Activated naive CD4-positive, alpha-beta T cell treated with anti-CD3 and anti-CD28 coated beads, Interleukin-2, amount 50 U/mL, for 72 hours (primary cell): Measurements from ENCODE around the gene TPRG1L. TPM values are rescaled to one million over a fixed set of nuclear protein-coding genes. Genes with fewer than 3 reads are reported as not detected.
"Not testable (repeated sequence)": the region's sequence is repeated elsewhere in the genome, so short reads cannot be mapped to it uniquely, and the experiment has no call there.

Source experiments
- ATAC-seq, 2 donors: fragments of 150-1000 bp; cut with Tn5 transposase; 2 replicates each; pipeline ENCODE4 v1.10.0; 2021; ENCODE audit warnings: mild to moderate bottlenecking in 2 of 2, moderate library complexity in 2 of 2
- DNase-seq, 2 donors: peaks; one replicate each; pipeline ENCODE4 v3.0.0; 2021 to 2022; ENCODE audit warnings: low spot score in 2 of 2
- H3K27ac Mint-ChIP-seq, 2 donors: one replicate each; pipeline ENCODE4 v1.8.0; 2022; ENCODE audit warnings: mild to moderate bottlenecking in 2 of 2, mixed read lengths in 2 of 2
- H3K36me3 Mint-ChIP-seq, 2 donors: one replicate each; pipeline ENCODE4 v1.8.0; 2022; ENCODE audit warnings: mixed read lengths in 2 of 2
- H3K9me3 Mint-ChIP-seq, 2 donors: one replicate each; pipeline ENCODE4 v1.8.0; 2022; ENCODE audit warnings: mixed read lengths in 2 of 2
- total RNA-seq, 2 donors: library from RNA; stranded (reverse); gene quantifications; one replicate each; pipeline ENCODE4 v1.2.3, GENCODE V29; 2022

The TPRG1L gene
- total RNA-seq, 2 donors from 2014 or later: 6.0 to 10.0 TPM

- Mint-ChIP-seq H3K9me3 (no peaks in the 10 kb centered on the region), H3K36me3 (no peaks in the 10 kb centered on the region), H3K27ac (no peak overlapping the region)
- ATAC-seq: no peak
- DNase-seq: no peak
Measured at GRCh38 chr1:3616861-3617260, 8.0 kb upstream of the TPRG1L start.

GRCh38 chr1:3617806-3618345, 6.9 kb upstream of the TPRG1L start:
- DNase-seq (no peak), ATAC-seq (no peak)
- no peaks in the 10 kb centered on the region for H3K9me3 Mint-ChIP-seq
- H3K27ac Mint-ChIP-seq: no peak overlapping the region
- H3K36me3 Mint-ChIP-seq: no peaks in the 10 kb centered on the region

DNA sequence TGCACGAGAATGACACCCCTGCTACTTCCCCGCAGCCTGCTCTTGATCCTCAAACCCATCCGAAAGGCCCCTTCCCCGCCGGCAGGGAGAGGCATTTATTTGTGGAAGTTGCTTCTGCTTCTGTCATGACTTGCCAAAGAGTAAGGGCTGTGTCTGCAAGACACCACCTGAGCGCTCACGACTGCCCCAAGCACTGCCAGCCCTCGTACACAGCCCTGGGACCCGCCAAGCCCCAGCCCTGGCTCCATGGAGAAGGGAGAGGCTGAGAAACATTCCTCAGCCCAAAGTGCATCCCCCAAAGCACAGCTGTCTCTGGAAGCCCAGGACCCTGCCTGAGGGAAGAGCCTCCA, 6.3 kb upstream of the TPRG1L start:
- Mint-ChIP-seq H3K36me3 (no peaks in the 10 kb centered on the region), H3K9me3 (no peaks in the 10 kb centered on the region), H3K27ac (no peak overlapping the region)
- DNase-seq: no peak
- peak in 1 of 2 donors; percentile 22 for ATAC-seq

- Mint-ChIP-seq H3K9me3 (no peaks in the 10 kb centered on the region), H3K36me3 (no peaks in the 10 kb centered on the region), H3K27ac (no peak overlapping the region)
- peak in 1 of 2 donors; percentile 82 for DNase-seq
- ATAC-seq: peak; percentile 79 to 86
Measured at GRCh38 chr1:3618881-3619671, 5.7 kb upstream of the TPRG1L start.

DNA sequence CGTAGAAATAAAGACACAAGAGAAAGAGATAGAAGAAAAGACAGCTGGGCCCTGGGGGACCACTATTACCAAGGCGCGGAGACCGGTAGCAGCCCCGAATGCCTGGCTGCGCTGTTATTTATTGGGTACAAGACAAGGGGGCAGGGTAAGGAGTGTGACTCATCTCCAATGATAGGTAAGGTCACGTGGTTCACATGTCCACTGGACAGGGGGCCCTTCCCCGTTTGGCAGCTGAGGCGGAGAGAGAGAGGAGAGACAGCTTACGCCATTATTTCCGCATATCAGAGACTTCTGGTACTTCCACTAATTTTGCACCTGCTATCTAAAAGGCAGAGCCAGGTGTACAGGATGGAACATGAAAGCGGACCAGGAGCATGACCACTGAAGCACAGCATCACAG, 4.1 kb upstream of the TPRG1L start:
- peak overlapping the region in 1 of 2 donors; percentile 72 for H3K27ac Mint-ChIP-seq
- no peaks in the 10 kb centered on the region for H3K36me3 Mint-ChIP-seq
- DNase-seq (no peak), ATAC-seq (no peak)
- no peaks in the 10 kb centered on the region for H3K9me3 Mint-ChIP-seq

GRCh38 chr1:3621151-3621671, 3.6 kb upstream of the TPRG1L start:
- not testable (repeated sequence) for H3K27ac Mint-ChIP-seq, ATAC-seq, DNase-seq, H3K36me3 Mint-ChIP-seq, H3K9me3 Mint-ChIP-seq

DNA sequence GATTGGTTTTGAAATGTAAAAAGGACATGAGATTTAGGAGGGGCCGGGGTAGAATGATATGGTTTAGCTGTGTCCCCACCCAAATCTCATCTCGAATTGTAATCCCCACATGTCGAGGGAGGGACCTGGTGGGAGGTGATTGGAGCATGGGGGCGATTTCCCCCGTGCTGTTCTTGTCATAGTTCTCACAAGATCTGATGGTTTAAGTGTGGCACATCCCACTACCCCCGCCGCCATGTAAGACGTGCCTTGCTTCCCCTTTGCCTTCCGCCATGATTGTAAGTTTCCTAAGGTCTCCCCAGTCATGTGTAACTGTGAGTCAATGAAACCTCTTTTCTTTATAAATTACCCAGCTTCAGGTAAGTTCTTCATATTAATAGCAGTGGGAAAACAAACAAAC, 2.7 kb upstream of the TPRG1L start:
- DNase-seq, H3K9me3 Mint-ChIP-seq, H3K36me3 Mint-ChIP-seq, ATAC-seq, H3K27ac Mint-ChIP-seq: not testable (repeated sequence)

DNA sequence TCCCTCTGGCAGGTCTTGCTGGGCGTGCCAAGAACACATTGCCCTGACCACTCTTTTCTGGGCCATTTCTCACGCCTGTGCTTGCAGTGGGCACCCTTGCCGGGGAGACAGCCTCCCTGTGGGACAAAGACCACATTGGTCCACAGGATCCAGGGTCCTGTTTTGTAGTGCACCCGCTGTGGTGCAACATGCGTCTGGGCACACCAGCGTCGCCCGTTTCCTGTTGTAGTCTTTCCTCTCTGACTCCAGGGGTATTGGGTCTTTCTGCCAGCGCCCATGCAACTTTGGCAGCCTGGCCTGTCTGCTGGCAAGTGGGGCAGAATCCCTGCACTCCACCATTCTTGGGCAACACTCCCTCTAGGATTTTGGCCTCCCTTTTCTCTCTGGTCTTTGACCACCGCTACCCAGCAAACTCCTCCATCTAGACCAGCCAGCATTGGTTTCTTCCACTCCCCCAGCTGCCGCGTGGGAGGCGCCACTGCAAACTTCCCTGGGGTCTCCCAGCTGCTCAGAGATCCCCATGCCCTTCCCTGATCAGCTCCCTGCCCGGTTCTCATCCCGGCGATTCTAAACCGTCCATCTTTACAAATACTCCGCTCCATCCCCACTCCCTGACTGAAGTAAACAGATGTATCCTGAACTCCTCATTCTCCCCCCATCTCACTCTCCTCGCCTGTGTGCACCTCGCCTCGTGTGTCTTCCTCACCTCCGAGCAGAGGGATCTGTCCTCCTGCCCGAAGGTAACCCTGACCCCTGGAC, 1.2 kb upstream of the TPRG1L start:
- H3K9me3 Mint-ChIP-seq: no peaks in the 10 kb centered on the region
- no peak for DNase-seq
- ATAC-seq: no peak
- H3K36me3 Mint-ChIP-seq: no peaks in the 10 kb centered on the region
- H3K27ac Mint-ChIP-seq: peak overlapping the region in 1 of 2 donors; percentile 93

- Mint-ChIP-seq H3K27ac (peak overlapping the region in 1 of 2 donors; percentile 93), H3K36me3 (peaks cover 0 to 3% of the 10 kb centered on the region in 2 donors), H3K9me3 (no peaks in the 10 kb centered on the region)
- ATAC-seq (no peak), DNase-seq (no peak)
Measured at GRCh38 chr1:3625151-3625907, 514 bp downstream of the TPRG1L start.

DNA sequence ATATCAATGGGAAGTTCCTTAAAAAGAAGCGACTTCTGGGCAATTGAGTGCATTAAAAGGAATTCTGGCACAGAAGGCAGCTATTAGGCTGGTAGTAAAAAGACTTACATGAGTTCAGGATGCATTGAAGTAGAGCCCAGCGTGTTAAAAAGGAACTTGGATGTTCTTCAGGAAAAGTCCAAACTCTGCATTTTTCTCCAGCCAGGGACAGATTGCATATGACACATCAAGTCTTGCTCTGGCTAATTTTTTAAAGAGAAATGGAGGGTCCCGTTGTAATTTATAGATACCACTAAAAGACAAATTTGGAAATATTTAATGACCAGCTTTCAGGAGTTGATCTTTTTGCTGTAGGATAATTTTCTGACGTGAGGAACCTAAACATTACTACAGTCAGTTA, 1.2 kb downstream of the TPRG1L start:
- Mint-ChIP-seq H3K36me3 (peaks cover 0 to 5% of the 10 kb centered on the region in 2 donors), H3K9me3 (no peaks in the 10 kb centered on the region), H3K27ac (no peak overlapping the region)
- ATAC-seq: no peak
- no peak for DNase-seq

GRCh38 chr1:3627515-3628253, 2.9 kb downstream of the TPRG1L start:
- DNase-seq (no peak), ATAC-seq (no peak)
- Mint-ChIP-seq H3K9me3 (no peaks in the 10 kb centered on the region), H3K27ac (peak overlapping the region in 1 of 2 donors; percentile 55), H3K36me3 (peaks cover 0 to 5% of the 10 kb centered on the region in 2 donors)

DNA sequence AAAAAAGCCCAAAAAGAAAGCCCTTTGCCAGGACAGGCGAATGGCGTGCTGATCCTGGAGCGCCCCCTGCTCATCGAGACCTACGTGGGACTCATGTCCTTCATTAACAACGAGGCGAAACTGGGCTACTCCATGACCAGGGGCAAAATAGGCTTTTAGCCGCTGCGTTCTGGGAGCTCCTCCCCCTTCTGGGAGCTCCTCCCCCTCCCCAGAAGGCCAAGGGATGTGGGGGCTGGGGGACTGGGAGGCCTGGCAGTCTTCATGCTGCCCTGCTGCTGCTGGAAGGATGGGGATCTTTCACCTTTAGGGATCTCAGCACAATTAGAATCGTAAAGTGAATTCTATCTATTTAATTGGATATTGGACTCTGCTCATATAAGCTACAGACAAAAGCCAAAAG, 3.6 kb downstream of the TPRG1L start:
- no peak for DNase-seq
- ATAC-seq: no peak
- Mint-ChIP-seq H3K9me3 (no peaks in the 10 kb centered on the region), H3K27ac (no peak overlapping the region), H3K36me3 (peaks cover 0 to 5% of the 10 kb centered on the region in 2 donors)

DNA sequence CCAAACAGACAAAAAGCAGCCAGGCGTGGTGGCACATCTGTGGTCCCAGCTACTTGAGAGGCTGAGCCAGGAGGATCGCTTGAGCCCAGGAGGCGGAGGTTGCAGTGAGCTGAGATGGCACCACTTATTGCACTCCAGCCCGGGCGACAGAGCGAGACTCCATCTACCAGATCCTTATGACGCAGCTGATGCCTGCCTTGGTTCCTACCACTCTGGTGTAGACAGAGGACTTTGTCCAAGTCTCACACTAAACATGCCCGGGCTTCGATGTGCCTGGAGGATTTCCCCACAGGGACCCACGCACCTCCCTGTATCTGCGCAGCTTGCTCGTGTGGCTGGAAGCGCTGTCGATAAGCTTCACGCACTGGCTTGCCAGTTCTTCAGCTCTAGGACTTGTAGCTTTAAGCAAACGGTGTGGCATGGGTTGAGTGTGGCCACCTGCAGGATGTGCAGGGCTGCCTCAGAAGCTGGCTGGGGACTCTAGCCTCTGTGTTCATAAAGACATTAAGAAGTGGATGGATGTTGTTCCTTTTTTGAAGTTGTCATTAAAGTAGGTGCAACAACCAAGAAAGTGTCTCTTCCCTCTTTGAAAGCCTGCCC, 4.8 kb downstream of the TPRG1L start:
- ATAC-seq: no peak
- Mint-ChIP-seq H3K36me3 (peaks cover 0 to 5% of the 10 kb centered on the region in 2 donors), H3K9me3 (no peaks in the 10 kb centered on the region), H3K27ac (peak overlapping the region; percentile 38 to 77)
- DNase-seq: no peak

GRCh38 chr1:3630161-3630611, 5.4 kb downstream of the TPRG1L start:
- H3K36me3 Mint-ChIP-seq: peaks cover 0 to 5% of the 10 kb centered on the region in 2 donors
- DNase-seq (no peak), ATAC-seq (no peak)
- no peaks in the 10 kb centered on the region for H3K9me3 Mint-ChIP-seq
- peak overlapping the region; percentile 38 to 77 for H3K27ac Mint-ChIP-seq

GRCh38 chr1:3630914-3631313, 6.1 kb downstream of the TPRG1L start:
- no peaks in the 10 kb centered on the region for H3K9me3 Mint-ChIP-seq
- no peak overlapping the region for H3K27ac Mint-ChIP-seq
- peaks cover 0 to 5% of the 10 kb centered on the region in 2 donors for H3K36me3 Mint-ChIP-seq
- ATAC-seq (no peak), DNase-seq (no peak)
